GM12873 (cell line): ENCODE data around the gene SLFN14.

Experiments
- CTCF ChIP-seq: IDR thresholded peaks from 2 replicates; pipeline ENCODE4 v1.5.1; 2012; ENCODE audit warnings: low read depth, mild to moderate bottlenecking, moderate library complexity, low read length, control low read depth; ENCODE audit not compliant: insufficient read depth; ENCODE audit errors: missing control alignments

Gene SLFN14

GRCh38 chr17:35560703-35561102 is at the start of gene SLFN14:
TSS of gene SLFN14 (minus strand) at chr17:35560819. CDS start at chr17:35558062, 2,757 bp downstream.
- no peak for TF ChIP-seq CTCF

- TF ChIP-seq CTCF: no peak
Observed at GRCh38 chr17:35609831-35610230, 49.2 kb upstream of the SLFN14 start.

DNA sequence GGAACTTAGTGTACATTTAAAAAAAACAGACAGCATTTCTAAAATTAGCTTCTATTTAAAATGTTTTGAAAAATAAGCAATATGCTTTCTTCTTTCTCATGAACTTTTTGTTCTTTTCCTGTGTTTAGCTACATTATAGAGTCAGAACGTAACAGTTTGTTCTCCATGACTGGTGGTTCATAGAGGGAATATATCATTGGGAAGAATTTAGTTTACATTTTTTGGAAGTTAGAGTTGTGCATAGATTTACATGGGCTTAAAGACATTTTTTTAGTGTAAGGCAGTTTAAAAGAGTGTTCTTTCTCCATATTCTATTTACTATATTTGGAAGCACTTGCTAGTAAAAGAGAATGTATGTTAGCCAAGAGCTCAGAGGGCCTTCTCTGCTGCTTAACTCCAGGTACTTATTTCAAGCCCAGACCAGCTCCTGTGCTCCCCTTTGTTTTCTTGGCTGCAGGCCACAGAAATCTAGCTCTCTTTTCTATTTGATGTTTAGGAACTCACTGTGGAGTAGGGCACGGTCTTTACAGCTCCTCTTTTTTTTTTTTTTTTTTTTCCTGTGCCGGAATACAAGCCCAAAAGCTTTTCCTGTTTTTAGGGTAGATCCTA is 46.7 kb upstream of the SLFN14 start:
- TF ChIP-seq CTCF: no peak

DNA sequence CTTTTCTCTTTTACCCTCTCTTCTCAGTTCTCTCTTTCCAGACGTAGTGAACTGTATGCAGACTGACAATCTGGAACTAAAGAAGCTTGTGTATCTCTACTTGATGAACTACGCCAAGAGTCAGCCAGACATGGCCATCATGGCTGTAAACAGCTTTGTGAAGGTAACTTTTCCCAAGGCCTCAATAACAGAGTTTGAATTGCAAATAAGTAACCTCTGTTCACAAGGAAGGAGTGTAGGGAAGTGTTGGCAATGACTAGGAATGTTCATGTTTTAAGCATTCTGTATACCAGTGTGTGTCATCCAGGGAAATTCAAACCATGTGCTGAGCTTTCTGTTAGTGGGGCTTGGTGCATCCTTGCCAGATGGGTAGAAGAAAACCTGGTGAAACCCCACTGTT is 45.1 kb upstream of the SLFN14 start:
- TF ChIP-seq CTCF: no peak

DNA sequence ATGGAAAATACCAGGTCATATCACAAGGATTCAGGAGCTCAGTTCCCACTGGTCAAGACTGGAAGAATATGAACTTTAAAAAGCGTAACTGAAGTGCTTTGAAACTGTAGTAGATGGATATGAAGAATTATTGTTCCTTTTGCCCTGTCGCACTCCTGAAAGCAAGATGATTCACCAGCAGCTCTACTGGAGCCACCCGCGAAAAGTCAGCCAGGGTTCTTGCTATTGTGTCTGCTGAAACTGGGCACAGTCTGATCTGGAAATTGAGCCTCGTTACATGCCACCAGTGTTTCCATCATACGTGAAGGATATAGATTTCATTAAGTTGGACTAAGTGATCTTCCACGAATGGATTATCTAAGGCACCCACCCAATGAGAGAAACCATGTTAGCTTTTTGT is 43.1 kb upstream of the SLFN14 start:
- no peak for TF ChIP-seq CTCF

- TF ChIP-seq CTCF: no peak
Observed at GRCh38 chr17:35597604-35598003, 37.0 kb upstream of the SLFN14 start.

DNA sequence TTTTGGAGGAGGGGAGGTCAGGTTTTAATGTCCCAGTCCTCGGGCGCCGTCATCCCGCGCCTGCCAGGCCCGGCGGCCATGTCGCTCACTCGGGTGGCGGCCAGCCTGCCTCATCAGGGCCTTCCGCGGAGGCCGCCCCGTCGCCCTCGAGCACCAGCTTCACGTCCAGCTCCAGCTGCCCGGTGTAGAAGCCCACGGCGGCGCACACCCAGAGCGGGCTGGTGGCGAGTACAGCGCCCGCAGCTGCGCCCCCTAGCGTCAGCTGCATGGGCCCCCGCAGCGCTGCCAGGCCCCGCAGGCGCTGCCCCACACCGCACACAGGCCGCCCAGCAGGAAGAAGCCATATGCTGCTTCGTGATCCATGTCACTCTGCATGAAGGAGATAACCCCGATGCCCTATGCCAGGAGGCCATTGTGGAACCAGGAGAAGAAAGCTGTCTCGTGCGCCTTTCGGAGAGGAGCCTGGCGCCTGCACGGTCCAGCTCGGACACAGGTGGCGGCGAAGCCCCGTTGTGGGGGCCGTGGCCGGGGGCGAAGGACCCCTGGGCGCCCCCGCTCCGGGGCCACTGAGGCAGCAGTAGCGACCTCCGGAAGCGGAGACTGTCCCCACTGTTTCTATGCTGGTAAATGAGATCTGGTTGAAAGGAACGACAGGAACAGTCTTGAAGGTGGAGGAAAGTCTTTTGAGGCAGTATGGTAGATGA is 36.1 kb upstream of the SLFN14 start:
- no peak for TF ChIP-seq CTCF
